Measurements from ENCODE around the gene SNAP91.

DNA sequence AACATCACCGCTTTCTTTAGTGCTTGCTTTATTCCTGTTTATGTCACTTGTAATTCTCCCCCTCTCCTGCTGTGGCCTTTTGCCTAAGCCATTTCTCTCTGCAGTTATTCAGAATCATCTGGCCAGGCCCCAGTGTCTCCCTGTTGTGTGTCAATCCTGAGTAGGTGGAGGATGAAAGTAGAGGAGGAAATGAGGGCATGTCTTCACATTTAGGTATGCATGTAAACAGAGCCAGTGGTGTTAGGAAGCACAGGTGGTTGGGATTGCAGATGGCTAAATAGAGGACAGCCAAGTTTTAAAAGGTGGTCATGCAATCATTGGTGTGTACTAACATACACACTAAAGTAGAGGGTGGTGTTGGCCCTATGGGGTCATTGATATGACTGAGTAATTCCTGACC is 191.4 kb downstream of the SNAP91 start:
- TF ChIP-seq POLR2AphosphoS5 (IDR thresholded peaks at IDR 0.05) = no peak
- TF ChIP-seq, protein P1, sequence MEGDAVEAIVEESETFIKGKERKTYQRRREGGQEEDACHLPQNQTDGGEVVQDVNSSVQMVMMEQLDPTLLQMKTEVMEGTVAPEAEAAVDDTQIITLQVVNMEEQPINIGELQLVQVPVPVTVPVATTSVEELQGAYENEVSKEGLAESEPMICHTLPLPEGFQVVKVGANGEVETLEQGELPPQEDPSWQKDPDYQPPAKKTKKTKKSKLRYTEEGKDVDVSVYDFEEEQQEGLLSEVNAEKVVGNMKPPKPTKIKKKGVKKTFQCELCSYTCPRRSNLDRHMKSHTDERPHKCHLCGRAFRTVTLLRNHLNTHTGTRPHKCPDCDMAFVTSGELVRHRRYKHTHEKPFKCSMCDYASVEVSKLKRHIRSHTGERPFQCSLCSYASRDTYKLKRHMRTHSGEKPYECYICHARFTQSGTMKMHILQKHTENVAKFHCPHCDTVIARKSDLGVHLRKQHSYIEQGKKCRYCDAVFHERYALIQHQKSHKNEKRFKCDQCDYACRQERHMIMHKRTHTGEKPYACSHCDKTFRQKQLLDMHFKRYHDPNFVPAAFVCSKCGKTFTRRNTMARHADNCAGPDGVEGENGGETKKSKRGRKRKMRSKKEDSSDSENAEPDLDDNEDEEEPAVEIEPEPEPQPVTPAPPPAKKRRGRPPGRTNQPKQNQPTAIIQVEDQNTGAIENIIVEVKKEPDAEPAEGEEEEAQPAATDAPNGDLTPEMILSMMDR (IDR thresholded peaks at IDR 0.05) = no peak
